H1 (cell line): ENCODE measurements around the gene ACTR3C. TPM values are rescaled to one million over a fixed set of nuclear protein-coding genes. Genes with fewer than 3 reads are reported as not detected.

ENCODE experiments used
- BCL11A ChIP-seq, 2 experiments: IDR thresholded peaks; one replicate each; pipeline ENCODE4 v1.6.1; 2011; ENCODE audit warnings: low read depth in 2 of 2, low read length in 2 of 2, mild to moderate bottlenecking in 2 of 2
- polyA plus RNA-seq, 7 experiments: library from polyadenylated mRNA; depleted of rRNA in 3 of 7; stranded (reverse) in 5 of 7; unstranded in 2 of 7; fragments of >200 nt in 5 of 7; fragments of 200-250 nt in 2 of 7; gene quantifications; 1 replicate in 5 of 7; 2 replicates in 1 of 7; 4 replicates in 1 of 7; pipeline versions ENCODE4 v1.2.1 to v1.2.3, GENCODE V29; 2011 to 2013; ENCODE audit warnings: missing spikeins in 2 of 7, mixed read lengths in 2 of 7
- total RNA-seq: library from RNA; stranded (reverse); fragmentation: NEBNext Ultra II Directional; extraction: Animal tissue kit (Norgen Biotek cat#: 25700); gene quantifications from 2 replicates; pipeline ENCODE4 v1.2.1, GENCODE V29; 2021

The ACTR3C gene
- total and polyA plus RNA-seq, 2 of the 8 experiments (the other 6 are each of a cell fraction or from before 2014, with no cell fraction given): 1.5 TPM; not detected in 1

DNA sequence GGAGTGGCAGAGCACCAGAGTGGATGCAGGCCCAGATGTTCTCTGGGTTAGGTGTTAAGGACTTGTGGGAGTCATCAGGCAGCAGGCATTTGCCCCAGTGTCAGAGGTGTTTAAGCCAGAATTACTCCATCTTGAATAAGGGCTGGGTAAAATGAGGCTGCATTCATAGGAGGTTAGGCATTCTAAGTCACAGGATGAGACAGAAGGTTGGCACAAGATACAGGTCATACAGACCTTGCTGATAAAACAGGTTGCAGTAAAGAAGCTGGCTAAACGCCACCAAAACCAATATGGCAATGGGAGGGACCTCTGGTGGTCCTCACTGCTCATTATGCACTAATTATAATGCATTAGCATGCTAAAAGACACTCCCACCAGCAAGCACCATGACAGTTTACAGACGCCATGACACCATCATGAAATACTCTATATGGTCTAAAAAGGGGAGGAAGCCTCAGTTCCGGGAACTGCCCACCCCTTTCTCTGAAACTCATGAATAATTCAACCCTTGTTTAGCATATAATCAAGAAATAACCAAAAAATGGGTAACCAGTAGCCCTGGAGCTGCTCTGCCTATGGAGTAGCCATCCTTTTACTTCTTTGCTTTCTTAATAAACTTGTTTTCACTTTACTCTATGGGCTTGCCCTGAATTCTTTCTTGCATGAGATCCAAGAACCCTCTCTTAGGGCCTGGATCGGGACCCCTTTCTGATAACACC lies 1.1 kb downstream of the ACTR3C start (continued):
- no peak for TF ChIP-seq BCL11A (IDR thresholded peaks at IDR 0.05; ENCODE audit: low read depth in 2 of 2, low read length in 2 of 2)
